Esophagus muscularis mucosa (tissue), 4 donors: Measurements from ENCODE around the gene ZNF500. TPM values are rescaled to one million over a fixed set of nuclear protein-coding genes. Genes with fewer than 3 reads are reported as not detected.

Source experiments
- DNase-seq: peaks from one replicate; pipeline ENCODE4 v3.0.0-alpha.2; 2017; ENCODE audit errors: extremely low spot score
- H3K27ac ChIP-seq, 4 donors: fragments of 200-600 bp; sonication (generic); replicated peaks in 1 of 4; 1 replicate in 3 of 4; 2 replicates in 1 of 4; pipeline ENCODE4 v1.5.1; 2016 to 2019; ENCODE audit warnings: mild to moderate bottlenecking in 1 of 4
- H3K27me3 ChIP-seq, 4 donors: fragments of 200-600 bp; sonication (generic); one replicate each; pipeline versions ENCODE4 v1.5.1 to v1.6.0; 2016 to 2019
- H3K36me3 ChIP-seq, 4 donors: fragments of 200-600 bp; sonication (generic); one replicate each; pipeline ENCODE4 v1.5.1; 2016 to 2019
- H3K4me1 ChIP-seq, 4 donors: fragments of 200-600 bp; sonication (generic); one replicate each; pipeline ENCODE4 v1.5.1; 2016 to 2019
- H3K4me3 ChIP-seq, 4 donors: fragments of 200-600 bp; sonication (generic); 1 replicate in 2 of 4; 2 replicates in 2 of 4; pipeline ENCODE4 v1.5.1; 2016 to 2019; ENCODE audit warnings: mild to moderate bottlenecking in 4 of 4, moderate library complexity in 1 of 4
- H3K9me3 ChIP-seq, 4 donors: fragments of 200-600 bp; sonication (generic); 1 replicate in 3 of 4; 2 replicates in 1 of 4; pipeline ENCODE4 v1.5.1; 2016 to 2019
- EP300 ChIP-seq: sonication (generic); formaldehyde crosslinking; IDR thresholded peaks from one replicate; pipeline ENCODE4 v1.6.1; 2017; ENCODE audit warnings: antibody characterized with exemption
- POLR2A ChIP-seq: fragments of 450-650 bp; IDR thresholded peaks from one replicate; pipeline ENCODE4 v1.6.1; 2017; ENCODE audit warnings: antibody characterized with exemption, moderate library complexity, mild to moderate bottlenecking, low read depth
- POLR2AphosphoS5 ChIP-seq, 2 donors: sonication (generic); formaldehyde crosslinking; IDR thresholded peaks; one replicate each; pipeline ENCODE4 v1.6.1; 2017; ENCODE audit warnings: antibody characterized with exemption in 2 of 2
- WGBS: methylation state at CpG from one replicate; pipeline ENCODE4 v1.1.5; 2018; 5-methylcytosine and 5-hydroxymethylcytosine counted together
- intact Hi-C: fragments of 100-400 bp; cut with DNase I; formaldehyde crosslinking; loops from one replicate; pipeline ENCODE4 v1.15.1; 2023
- total RNA-seq, 4 donors: library from RNA; depleted of rRNA; stranded (reverse); fragments of >200 nt; gene quantifications; one replicate each; pipeline versions ENCODE4 v1.1.0 to v1.2.1, GENCODE V29; 2016
- TF ChIP-seq, protein P1 (sequence below), 3 experiments: fragments of 200-600 bp in 2 of 3; fragments of 450-650 bp in 1 of 3; sonication (generic) in 2 of 3; IDR thresholded peaks; one replicate each; pipeline ENCODE4 v1.5.1; 2017 to 2019; ENCODE audit warnings: antibody characterized with exemption in 3 of 3, mild to moderate bottlenecking in 2 of 3, moderate library complexity in 1 of 3

The ZNF500 gene
- total RNA-seq, 4 donors from 2014 or later = 7.5 to 19.4 (median 13.9) TPM

DNA sequence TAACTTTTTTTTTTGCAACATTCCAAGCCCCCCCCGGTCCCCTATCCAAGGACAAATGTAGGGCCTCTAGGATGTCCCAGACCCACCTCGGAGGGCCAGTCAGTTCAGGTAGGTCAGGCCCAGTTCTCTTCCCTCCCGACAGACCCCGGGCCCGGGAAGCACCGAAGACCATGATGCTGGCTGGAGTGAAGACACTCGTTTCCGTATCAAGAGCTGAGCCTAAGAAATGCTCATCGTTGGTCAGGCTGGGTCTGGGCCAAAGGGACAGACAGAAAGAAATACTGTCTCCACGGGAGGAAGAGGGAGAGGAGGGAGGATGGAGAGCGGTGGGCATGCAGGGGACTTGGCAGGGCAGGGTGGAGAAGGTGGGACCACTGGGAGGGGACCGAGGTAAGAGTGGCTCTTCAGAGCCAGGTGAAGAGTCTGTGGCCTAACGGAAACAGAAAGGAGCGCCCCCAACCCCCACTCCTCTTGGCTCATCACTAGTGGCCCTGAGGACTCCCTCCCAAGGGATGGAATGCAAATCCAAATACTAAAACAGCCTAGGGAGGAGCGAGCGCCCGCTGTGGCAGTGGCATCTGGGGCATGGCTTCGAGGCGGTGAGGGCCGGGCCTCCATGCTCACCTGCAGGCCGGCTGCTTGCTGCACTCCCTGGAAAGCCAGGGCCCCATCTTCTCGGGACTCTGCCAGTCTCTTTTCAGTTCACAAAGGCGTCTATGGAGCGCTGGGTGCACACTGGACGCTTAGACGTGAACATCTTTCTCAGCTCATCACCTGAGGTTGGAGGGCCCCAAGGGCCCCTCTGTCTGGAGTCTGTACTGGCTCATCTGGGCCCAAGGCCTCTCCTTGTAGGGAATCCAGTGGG, 37.2 kb upstream of the ZNF500 start:
- TF ChIP-seq POLR2AphosphoS5 (IDR thresholded peaks at IDR 0.05) = no peak
- TF ChIP-seq POLR2A = no peak
- TF ChIP-seq, protein P1, sequence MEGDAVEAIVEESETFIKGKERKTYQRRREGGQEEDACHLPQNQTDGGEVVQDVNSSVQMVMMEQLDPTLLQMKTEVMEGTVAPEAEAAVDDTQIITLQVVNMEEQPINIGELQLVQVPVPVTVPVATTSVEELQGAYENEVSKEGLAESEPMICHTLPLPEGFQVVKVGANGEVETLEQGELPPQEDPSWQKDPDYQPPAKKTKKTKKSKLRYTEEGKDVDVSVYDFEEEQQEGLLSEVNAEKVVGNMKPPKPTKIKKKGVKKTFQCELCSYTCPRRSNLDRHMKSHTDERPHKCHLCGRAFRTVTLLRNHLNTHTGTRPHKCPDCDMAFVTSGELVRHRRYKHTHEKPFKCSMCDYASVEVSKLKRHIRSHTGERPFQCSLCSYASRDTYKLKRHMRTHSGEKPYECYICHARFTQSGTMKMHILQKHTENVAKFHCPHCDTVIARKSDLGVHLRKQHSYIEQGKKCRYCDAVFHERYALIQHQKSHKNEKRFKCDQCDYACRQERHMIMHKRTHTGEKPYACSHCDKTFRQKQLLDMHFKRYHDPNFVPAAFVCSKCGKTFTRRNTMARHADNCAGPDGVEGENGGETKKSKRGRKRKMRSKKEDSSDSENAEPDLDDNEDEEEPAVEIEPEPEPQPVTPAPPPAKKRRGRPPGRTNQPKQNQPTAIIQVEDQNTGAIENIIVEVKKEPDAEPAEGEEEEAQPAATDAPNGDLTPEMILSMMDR (IDR thresholded peaks at IDR 0.05) = no peak
- no peak for TF ChIP-seq EP300
- H3K4me3 ChIP-seq = no peak overlapping the region
- no peaks in the 10 kb centered on the region for H3K27me3 ChIP-seq
- H3K9me3 ChIP-seq = no peaks in the 10 kb centered on the region
- 65% methylated on average over 26 of the region's 26 CpGs for WGBS
- peaks cover 31 to 48% (median 45%) of the 10 kb centered on the region in 4 donors for H3K4me1 ChIP-seq
- intact Hi-C loops = loop anchor here (5.0 kb wide), 3 partner anchors 37 to 72 kb away; partner anchors contain the start of genes ANKS3, DNAAF8, GLYR1 and UBN1
- peaks cover 23 to 71% (median 55%) of the 10 kb centered on the region in 4 donors for H3K36me3 ChIP-seq
- peak overlapping the region; percentile 87 to 93 (median 90) for H3K27ac ChIP-seq
- no peak for DNase-seq

DNA sequence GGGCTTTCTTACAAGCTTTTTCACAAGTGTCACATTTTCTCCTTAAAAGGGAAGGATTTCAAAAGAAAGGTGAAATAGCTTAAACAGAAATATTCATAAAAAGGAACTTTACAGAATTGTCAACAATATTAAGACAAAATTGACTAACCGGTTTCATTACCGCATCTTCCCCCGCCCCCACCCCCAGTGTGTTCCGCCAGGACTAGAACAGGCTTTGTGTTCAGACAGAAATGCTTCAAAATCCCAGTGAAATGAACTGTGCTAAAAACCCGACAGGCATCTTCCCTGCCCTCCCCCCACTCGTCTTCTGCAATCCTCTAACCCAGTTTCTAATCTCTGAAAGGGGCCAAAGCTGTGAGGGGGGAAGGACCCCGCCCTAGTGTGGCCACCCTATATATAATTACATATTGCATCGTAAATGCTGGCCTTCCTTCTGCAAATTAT, 36.5 kb upstream of the ZNF500 start:
- H3K4me3 ChIP-seq = peak overlapping the region; percentile 73 to 92 (median 83)
- TF ChIP-seq POLR2A (no peak), EP300 (no peak), POLR2AphosphoS5 (IDR thresholded peaks at IDR 0.05) (no peak)
- TF ChIP-seq, protein P1 (IDR thresholded peaks at IDR 0.05) = no peak
- H3K27me3 ChIP-seq = no peaks in the 10 kb centered on the region
- no peaks in the 10 kb centered on the region for H3K9me3 ChIP-seq
- DNase-seq = no peak
- 39% methylated on average over 8 of the region's 8 CpGs for WGBS
- peaks cover 21 to 71% (median 56%) of the 10 kb centered on the region in 4 donors for H3K36me3 ChIP-seq
- intact Hi-C loops = loop anchor here (5.0 kb wide), 3 partner anchors 36 to 71 kb away; partner anchors contain the start of genes ANKS3, DNAAF8, GLYR1 and UBN1
- H3K4me1 ChIP-seq = peaks cover 31 to 48% (median 45%) of the 10 kb centered on the region in 4 donors
- peak overlapping the region; percentile 87 to 93 (median 90) for H3K27ac ChIP-seq

DNA sequence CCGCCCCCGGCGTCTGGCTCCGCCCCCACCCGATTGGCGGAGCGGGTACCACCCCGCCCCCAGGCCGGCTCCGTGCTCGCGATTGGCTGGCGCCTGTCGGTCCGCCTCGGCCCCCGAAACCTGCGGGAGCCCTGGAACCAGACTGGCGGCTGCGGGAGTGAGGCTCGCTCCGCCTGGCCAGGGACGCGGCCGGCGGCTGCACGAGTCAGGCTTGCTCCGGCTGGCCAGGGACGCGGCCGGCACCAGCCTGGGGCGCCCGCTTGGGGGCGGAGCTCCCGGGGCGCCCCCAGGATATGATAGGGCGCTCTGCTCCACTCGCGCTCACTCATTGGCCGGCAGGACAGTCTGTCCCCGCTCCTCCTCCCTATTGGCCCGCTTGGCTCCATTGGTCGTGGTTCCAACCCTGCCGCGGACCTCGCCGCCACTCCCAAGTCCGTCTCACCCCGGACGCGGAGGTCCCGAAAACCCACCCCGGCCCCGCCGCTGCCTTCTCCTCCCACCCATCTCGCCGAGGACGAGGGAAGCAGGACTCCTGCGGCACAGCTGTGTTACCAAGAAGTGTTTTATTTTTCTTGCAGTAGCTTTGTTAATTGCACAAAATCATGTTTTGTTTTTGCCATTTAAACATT, 35.8 kb upstream of the ZNF500 start:
- WGBS = 1% methylated on average over 25 of the region's 59 CpGs
- DNase-seq = peak; percentile 97
- H3K9me3 ChIP-seq = no peaks in the 10 kb centered on the region
- TF ChIP-seq POLR2A (no peak), EP300 (no peak), POLR2AphosphoS5 (IDR thresholded peaks at IDR 0.05) (peak; percentile 39 to 67)
- TF ChIP-seq, protein P1 (IDR thresholded peaks at IDR 0.05) = peak in 1 of 3 experiments; percentile 33
- peaks cover 31 to 48% (median 45%) of the 10 kb centered on the region in 4 donors for H3K4me1 ChIP-seq
- H3K4me3 ChIP-seq = peak overlapping the region; percentile 73 to 92 (median 83)
- peaks cover 18 to 71% (median 56%) of the 10 kb centered on the region in 4 donors for H3K36me3 ChIP-seq
- intact Hi-C loops = loop anchor here (5.0 kb wide), 3 partner anchors 35 to 70 kb away; partner anchors contain the start of genes ANKS3, DNAAF8, GLYR1 and UBN1
- H3K27ac ChIP-seq = peak overlapping the region; percentile 87 to 93 (median 90)
- no peaks in the 10 kb centered on the region for H3K27me3 ChIP-seq

DNA sequence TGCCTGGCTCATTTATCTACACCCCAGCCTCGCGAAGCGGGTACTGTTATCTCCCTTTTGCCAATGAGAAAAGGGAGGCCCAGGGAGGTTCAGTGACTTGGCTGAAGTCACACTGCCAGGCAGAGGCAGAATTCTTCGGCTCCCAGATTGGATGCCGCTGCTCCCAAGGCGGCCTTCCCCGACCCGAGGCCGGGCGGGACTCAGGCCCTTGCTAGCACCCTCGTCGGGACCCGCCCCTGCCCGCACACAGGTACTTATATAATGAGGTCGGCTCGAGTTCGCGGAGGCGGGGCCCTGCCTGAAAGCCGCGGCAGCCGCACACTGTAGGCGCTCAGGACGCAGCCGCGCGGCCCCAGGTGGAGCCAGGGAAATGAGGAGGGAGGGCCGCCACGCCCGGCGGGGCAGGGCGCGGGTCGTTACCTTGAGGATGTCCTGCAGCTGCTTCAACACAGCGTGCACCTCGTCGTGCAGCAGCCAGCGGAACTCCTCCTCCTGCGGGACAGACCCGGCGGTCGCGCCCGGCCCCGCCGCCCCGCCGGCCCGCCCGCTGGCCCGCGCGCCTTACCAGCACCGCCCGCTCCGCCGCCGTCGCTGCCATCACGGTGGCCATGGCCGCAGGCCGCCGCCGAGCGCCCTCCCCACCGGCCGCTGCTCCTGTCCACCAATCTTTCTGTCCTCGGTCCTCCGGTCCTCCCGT, 35.1 kb upstream of the ZNF500 start, which contains the start of gene ROGDI:
Gene ROGDI, minus strand, starts transcription at position 672 of the 697 bp plus-strand sequence. Its CDS starts 62 bp downstream, at position 610.
- H3K36me3 ChIP-seq = peaks cover 16 to 71% (median 56%) of the 10 kb centered on the region in 4 donors

More for the DNA sequence above, 35.1 kb upstream of the ZNF500 start, which contains the start of gene ROGDI:
- Histone ChIP-seq H3K27ac (peak within 1 kb of the TSS; percentile 87 to 93 (median 90)), H3K4me1 (peaks cover 31 to 48% (median 45%) of the 10 kb centered on the region in 4 donors), H3K9me3 (no peaks in the 10 kb centered on the region), H3K27me3 (no peaks in the 10 kb centered on the region), H3K4me3 (peak within 1 kb of the TSS; percentile 73 to 92 (median 83))
- DNase-seq = peak; percentile 96
- TF ChIP-seq EP300 (no peak), POLR2AphosphoS5 (IDR thresholded peaks at IDR 0.05) (peak; percentile 48 to 62)
- 0% methylated on average over 12 of the region's 70 CpGs for WGBS
- intact Hi-C loops = loop anchor here (5.0 kb wide), 3 partner anchors 35 to 70 kb away; partner anchors contain the start of genes ANKS3, DNAAF8, GLYR1 and UBN1
